ENCODE measurements around the gene IDI2. TPM values are rescaled to one million over a fixed set of nuclear protein-coding genes. Genes with fewer than 3 reads are reported as not detected.

IDI2 gene
- total RNA-seq, 1 donor from 2014 or later: not detected

GRCh38 chr10:1059902-1060301 lies 34.2 kb upstream of the IDI2 start:
- H3K9me3 Mint-ChIP-seq (ENCODE audit: unreplicated experiment): no peaks in the 10 kb centered on the region
- H3K27me3 Mint-ChIP-seq (ENCODE audit: unreplicated experiment): peaks cover 15% of the 10 kb centered on the region
- no peak overlapping the region for H3K27ac Mint-ChIP-seq (ENCODE audit: unreplicated experiment)
- no peak for DNase-seq (ENCODE audit: low spot score)
- no peak overlapping the region for H3K4me3 Mint-ChIP-seq (ENCODE audit: unreplicated experiment)
- peaks cover 68% of the 10 kb centered on the region for H3K4me1 Mint-ChIP-seq (ENCODE audit: unreplicated experiment)
- peaks cover 8% of the 10 kb centered on the region for H3K36me3 Mint-ChIP-seq (ENCODE audit: low read depth, unreplicated experiment)
- no peak for TF ChIP-seq CTCF (IDR thresholded peaks at IDR 0.05; ENCODE audit: unreplicated experiment)

GRCh38 chr10:1058017-1058416 lies 32.4 kb upstream of the IDI2 start:
- TF ChIP-seq CTCF (IDR thresholded peaks at IDR 0.05; ENCODE audit: unreplicated experiment): no peak
- Mint-ChIP-seq H3K4me3 (ENCODE audit: unreplicated experiment) (peak overlapping the region; percentile 98), H3K36me3 (ENCODE audit: low read depth, unreplicated experiment) (peaks cover 8% of the 10 kb centered on the region), H3K27me3 (ENCODE audit: unreplicated experiment) (peaks cover 15% of the 10 kb centered on the region), H3K27ac (ENCODE audit: unreplicated experiment) (peak overlapping the region; percentile 92), H3K4me1 (ENCODE audit: unreplicated experiment) (peaks cover 62% of the 10 kb centered on the region), H3K9me3 (ENCODE audit: unreplicated experiment) (no peaks in the 10 kb centered on the region)
- DNase-seq (ENCODE audit: low spot score): no peak

- Mint-ChIP-seq H3K27ac (ENCODE audit: unreplicated experiment) (peak overlapping the region; percentile 92), H3K9me3 (ENCODE audit: unreplicated experiment) (no peaks in the 10 kb centered on the region)
- DNase-seq (ENCODE audit: low spot score): peak; percentile 41
Observed at GRCh38 chr10:1057106-1057657, 31.5 kb upstream of the IDI2 start.

GRCh38 chr10:1056326-1057105 lies 30.9 kb upstream of the IDI2 start, which contains the start of gene WDR37:
TSS of gene WDR37 (plus strand) at chr10:1056385. CDS start at chr10:1072156, 15,771 bp downstream.
- Mint-ChIP-seq H3K4me1 (ENCODE audit: unreplicated experiment) (peaks cover 48% of the 10 kb centered on the region), H3K4me3 (ENCODE audit: unreplicated experiment) (peak within 1 kb of the TSS; percentile 98), H3K9me3 (ENCODE audit: unreplicated experiment) (no peaks in the 10 kb centered on the region), H3K27ac (ENCODE audit: unreplicated experiment) (peak within 1 kb of the TSS; percentile 94), H3K36me3 (ENCODE audit: low read depth, unreplicated experiment) (no peaks in the 10 kb centered on the region), H3K27me3 (ENCODE audit: unreplicated experiment) (peaks cover 15% of the 10 kb centered on the region)
- DNase-seq (ENCODE audit: low spot score): peak; percentile 75
- no peak for TF ChIP-seq CTCF (IDR thresholded peaks at IDR 0.05; ENCODE audit: unreplicated experiment)

More at GRCh38 chr10:1057106-1057657, 31.5 kb upstream of the IDI2 start:
- H3K4me3 Mint-ChIP-seq (ENCODE audit: unreplicated experiment): peak overlapping the region; percentile 98
- peaks cover 15% of the 10 kb centered on the region for H3K27me3 Mint-ChIP-seq (ENCODE audit: unreplicated experiment)
- peaks cover 4% of the 10 kb centered on the region for H3K36me3 Mint-ChIP-seq (ENCODE audit: low read depth, unreplicated experiment)
- peaks cover 55% of the 10 kb centered on the region for H3K4me1 Mint-ChIP-seq (ENCODE audit: unreplicated experiment)
- no peak for TF ChIP-seq CTCF (IDR thresholded peaks at IDR 0.05; ENCODE audit: unreplicated experiment)

- DNase-seq (ENCODE audit: low spot score): no peak
- H3K4me1 Mint-ChIP-seq (ENCODE audit: unreplicated experiment): peaks cover 41% of the 10 kb centered on the region
- peaks cover 13% of the 10 kb centered on the region for H3K27me3 Mint-ChIP-seq (ENCODE audit: unreplicated experiment)
- no peak overlapping the region for H3K27ac Mint-ChIP-seq (ENCODE audit: unreplicated experiment)
- H3K36me3 Mint-ChIP-seq (ENCODE audit: low read depth, unreplicated experiment): no peaks in the 10 kb centered on the region
- no peak for TF ChIP-seq CTCF (IDR thresholded peaks at IDR 0.05; ENCODE audit: unreplicated experiment)
- peak overlapping the region; percentile 96 for H3K4me3 Mint-ChIP-seq (ENCODE audit: unreplicated experiment)
- no peaks in the 10 kb centered on the region for H3K9me3 Mint-ChIP-seq (ENCODE audit: unreplicated experiment)
Observed at GRCh38 chr10:1054684-1055083, 29.0 kb upstream of the IDI2 start.

Measured in endothelial cell (in vitro differentiated cells).